T-helper 22 cell (primary cell): ENCODE measurements around the gene C2orf92.

Source experiments
- DNase-seq: peaks from one replicate; pipeline ENCODE4 v3.0.0-alpha.2; 2020; ENCODE audit warnings: low read depth

C2orf92 gene

DNA sequence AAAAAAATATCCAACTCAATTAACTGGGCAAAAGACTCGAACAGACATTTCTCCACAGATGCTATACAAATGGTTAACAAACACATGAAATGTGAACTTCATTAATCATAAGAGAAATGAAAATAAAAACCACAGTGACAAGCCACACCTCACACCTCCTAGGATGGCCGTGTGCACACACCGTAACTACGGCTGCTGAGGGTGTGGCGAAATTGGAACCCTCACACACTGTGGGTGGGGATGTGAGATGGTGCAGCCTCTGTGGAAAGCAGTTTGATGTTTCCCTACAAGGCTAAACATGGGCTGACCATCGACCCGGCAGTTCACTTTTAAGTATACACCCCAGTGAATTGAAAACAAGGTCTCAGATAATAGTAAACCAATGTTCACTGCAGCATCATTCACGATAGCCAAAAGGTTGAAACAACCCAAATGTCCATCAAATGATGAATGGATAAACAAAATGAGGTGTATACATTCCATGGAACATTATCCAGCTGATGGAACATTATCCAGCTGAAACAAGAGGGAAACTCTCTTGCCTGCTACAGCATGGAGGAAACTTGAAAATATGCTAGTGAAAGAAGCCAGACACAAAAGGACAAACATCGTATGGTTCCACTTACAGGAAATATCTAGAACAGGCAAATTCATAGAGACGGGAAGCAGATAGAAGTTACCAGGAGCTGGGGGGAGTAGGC lies 76.1 kb downstream of the C2orf92 start:
- DNase-seq: no peak

DNA sequence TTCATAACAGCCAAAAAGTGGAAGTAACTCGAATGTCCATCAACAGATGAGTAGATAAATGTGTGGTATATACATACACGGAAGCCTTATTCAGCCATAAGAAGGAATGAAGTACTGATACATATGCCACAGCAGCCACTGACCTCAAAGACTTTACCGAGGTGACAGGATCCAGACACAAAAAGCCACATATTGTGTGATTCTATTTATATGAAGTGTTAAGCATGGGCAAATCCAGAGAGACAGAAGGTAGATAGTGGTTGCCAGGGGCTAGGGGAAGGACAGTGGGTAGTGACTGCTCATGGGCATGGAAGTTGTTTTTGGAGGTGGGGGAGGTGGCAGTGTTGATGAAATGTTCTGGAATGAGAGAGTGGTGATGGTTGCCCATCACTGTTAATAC lies 77.8 kb downstream of the C2orf92 start:
- DNase-seq: no peak

DNA sequence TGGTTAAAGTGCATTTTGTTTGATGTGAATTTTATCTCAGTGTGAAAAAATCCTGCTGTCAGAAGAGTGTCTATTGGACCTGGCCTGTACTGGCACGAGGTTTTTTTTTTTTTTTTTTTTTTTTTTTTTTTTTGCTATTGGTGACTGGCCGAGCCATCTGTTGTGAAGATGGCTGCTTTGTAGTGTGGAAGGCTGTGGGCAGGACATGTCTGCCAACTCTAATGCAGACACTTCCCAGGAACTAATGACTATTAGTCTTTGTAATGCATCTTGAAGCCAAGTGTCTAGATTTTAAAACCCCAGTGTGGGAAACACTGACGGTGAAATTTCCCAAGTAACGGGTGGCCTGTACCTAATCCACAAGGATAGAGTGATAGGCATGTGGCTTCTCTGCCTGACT lies 78.2 kb downstream of the C2orf92 start:
- DNase-seq: no peak

DNA sequence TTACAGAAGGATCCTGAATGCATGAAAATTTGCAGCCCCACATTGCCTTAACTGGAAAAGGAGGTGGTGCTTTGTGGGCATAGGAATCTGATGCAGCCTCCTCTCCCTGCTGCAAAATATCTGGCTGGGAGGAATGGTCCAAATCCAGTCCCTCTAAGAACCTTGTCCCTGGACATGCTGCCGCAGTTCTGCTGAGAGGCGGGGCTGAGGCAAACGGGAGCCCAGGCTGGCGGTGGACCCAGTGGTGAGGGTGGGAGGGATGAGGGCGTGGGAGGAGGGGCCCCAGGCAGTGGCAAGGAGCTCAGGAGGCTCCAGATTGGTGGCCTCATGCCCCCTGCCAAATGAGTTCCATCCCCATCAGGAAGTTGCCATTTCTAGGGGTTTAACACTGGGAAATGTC lies 80.1 kb downstream of the C2orf92 start:
- no peak for DNase-seq

DNA sequence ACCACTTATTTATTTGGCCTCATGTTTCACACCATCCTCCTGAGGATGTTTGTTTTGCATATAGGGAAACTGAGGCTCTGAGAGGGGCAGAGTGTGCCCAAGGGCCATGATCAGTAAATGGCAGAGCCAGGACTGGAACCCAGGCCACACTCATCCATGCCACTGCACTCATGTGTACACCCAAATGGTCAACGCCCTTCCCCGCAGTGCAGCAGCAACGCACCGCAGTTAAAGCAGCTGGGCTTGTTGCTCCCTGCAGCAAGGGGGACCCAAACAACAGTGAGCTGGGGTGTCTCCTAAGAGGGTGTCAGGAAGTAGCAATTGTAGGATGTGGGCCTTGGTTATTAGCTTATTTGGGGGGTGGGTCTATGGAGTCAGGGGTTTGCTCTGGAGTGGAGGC lies 80.5 kb downstream of the C2orf92 start:
- DNase-seq: no peak

DNA sequence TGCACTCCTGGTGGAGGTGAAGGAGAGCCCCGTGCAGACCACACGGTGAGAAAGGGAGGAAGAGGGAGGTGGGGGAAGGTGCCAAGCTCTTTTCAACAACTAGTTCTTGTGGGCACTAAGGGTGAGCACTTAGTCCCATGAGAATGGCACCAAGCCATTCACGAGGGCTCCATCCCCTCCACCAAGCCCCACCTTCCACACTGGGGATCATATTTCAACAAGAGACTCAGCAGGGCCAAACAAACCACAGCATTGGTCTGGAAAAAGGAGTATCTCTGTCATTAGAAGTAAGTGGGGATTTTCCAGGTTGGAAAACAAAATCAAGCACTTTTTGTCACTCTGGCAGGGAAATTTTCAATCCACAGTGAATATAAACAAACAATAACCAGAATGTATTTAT lies 82.2 kb downstream of the C2orf92 start:
- no peak for DNase-seq
